ENCODE measurements around the gene INTS2. TPM values are rescaled to one million over a fixed set of nuclear protein-coding genes. Genes with fewer than 3 reads are reported as not detected.

Gene INTS2
- polyA plus RNA-seq, 1 donor from 2014 or later, result 23.7 TPM

DNA sequence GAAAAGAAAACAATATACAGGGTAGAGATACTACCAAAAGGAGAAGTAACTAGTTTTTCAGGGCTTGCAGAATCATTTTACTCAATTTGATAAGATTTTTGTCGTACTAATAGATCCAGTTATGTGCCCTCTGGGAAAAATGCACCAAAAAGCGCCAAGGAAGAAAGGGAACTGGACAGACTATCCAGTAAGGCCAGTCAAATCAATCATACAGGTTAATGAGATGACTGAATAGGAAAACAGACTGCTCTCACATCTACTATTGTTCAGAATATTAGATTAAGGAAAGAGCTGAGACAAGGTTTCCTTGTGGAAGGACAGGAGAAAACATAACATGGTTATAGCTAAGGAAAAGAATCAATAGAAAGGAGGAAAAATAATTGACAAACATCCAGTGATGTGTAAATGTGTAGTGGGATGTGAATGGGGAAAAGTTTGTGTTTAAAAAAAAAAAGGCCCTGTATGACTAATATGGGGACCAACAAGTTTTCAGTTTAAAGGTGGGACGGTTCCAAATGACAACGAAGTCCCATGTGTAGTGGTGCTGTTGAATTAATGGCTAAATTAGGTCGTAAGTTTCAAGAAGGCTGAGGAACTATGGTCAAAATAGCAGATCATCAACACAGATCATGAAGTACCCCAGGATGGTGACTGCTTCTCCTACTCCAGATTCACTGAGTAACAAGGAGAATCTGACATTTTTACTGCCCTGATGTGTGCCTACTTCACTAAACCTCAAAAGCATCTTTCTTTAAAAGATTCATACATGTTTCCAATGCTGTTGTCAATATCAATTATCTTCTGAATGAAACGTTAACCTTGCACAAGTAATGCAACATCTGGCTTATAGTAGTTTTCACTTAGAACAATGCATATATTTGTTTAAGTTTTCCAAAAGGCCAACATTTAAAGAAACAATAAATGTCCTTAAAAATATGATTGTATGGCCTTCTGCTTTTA is 105.2 kb downstream of the INTS2 start:
- H3K4me2 ChIP-seq (ENCODE audit: low read length), result no peak overlapping the region
- no peak for TF ChIP-seq RAD21 (conservative IDR thresholded peaks at IDR 0.05)
- no peak for TF ChIP-seq POLR2AphosphoS5 (IDR thresholded peaks at IDR 0.05)
- TF ChIP-seq MXI1 (conservative IDR thresholded peaks at IDR 0.05; ENCODE audit: poor library complexity, severe bottlenecking), result no peak
- no peak for TF ChIP-seq TAF1 (IDR thresholded peaks at IDR 0.05; ENCODE audit: low read depth)
- TF ChIP-seq, protein P1, sequence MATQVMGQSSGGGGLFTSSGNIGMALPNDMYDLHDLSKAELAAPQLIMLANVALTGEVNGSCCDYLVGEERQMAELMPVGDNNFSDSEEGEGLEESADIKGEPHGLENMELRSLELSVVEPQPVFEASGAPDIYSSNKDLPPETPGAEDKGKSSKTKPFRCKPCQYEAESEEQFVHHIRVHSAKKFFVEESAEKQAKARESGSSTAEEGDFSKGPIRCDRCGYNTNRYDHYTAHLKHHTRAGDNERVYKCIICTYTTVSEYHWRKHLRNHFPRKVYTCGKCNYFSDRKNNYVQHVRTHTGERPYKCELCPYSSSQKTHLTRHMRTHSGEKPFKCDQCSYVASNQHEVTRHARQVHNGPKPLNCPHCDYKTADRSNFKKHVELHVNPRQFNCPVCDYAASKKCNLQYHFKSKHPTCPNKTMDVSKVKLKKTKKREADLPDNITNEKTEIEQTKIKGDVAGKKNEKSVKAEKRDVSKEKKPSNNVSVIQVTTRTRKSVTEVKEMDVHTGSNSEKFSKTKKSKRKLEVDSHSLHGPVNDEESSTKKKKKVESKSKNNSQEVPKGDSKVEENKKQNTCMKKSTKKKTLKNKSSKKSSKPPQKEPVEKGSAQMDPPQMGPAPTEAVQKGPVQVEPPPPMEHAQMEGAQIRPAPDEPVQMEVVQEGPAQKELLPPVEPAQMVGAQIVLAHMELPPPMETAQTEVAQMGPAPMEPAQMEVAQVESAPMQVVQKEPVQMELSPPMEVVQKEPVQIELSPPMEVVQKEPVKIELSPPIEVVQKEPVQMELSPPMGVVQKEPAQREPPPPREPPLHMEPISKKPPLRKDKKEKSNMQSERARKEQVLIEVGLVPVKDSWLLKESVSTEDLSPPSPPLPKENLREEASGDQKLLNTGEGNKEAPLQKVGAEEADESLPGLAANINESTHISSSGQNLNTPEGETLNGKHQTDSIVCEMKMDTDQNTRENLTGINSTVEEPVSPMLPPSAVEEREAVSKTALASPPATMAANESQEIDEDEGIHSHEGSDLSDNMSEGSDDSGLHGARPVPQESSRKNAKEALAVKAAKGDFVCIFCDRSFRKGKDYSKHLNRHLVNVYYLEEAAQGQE (IDR thresholded peaks at IDR 0.05; ENCODE audit: borderline replicate concordance), result no peak
- TF ChIP-seq SMC3 (conservative IDR thresholded peaks at IDR 0.05; ENCODE audit: poor library complexity), result no peak
- TF ChIP-seq EZH2 (IDR thresholded peaks at IDR 0.05; ENCODE audit: borderline replicate concordance, insufficient read depth, low read length, poor library complexity, severe bottlenecking), result no peak
- no peak for TF ChIP-seq EP300 (conservative IDR thresholded peaks at IDR 0.05; ENCODE audit: poor library complexity, severe bottlenecking)
- TF ChIP-seq, protein P2, sequence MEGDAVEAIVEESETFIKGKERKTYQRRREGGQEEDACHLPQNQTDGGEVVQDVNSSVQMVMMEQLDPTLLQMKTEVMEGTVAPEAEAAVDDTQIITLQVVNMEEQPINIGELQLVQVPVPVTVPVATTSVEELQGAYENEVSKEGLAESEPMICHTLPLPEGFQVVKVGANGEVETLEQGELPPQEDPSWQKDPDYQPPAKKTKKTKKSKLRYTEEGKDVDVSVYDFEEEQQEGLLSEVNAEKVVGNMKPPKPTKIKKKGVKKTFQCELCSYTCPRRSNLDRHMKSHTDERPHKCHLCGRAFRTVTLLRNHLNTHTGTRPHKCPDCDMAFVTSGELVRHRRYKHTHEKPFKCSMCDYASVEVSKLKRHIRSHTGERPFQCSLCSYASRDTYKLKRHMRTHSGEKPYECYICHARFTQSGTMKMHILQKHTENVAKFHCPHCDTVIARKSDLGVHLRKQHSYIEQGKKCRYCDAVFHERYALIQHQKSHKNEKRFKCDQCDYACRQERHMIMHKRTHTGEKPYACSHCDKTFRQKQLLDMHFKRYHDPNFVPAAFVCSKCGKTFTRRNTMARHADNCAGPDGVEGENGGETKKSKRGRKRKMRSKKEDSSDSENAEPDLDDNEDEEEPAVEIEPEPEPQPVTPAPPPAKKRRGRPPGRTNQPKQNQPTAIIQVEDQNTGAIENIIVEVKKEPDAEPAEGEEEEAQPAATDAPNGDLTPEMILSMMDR (IDR thresholded peaks at IDR 0.05; ENCODE audit: poor library complexity, severe bottlenecking), result no peak
- H2AFZ ChIP-seq (ENCODE audit: low read depth, low read length), result no peak overlapping the region
- H3K79me2 ChIP-seq (replicated peaks; ENCODE audit: insufficient read depth, low read length), result no peaks in the 10 kb centered on the region
- no peaks in the 10 kb centered on the region for H3K36me3 ChIP-seq (ENCODE audit: insufficient read depth, low read length)
- H3K9me3 ChIP-seq (ENCODE audit: low read length), result no peaks in the 10 kb centered on the region
- H3F3A ChIP-seq (ENCODE audit: insufficient read depth, low read length, poor library complexity, severe bottlenecking), result no peaks in the 10 kb centered on the region
- H3K4me3 ChIP-seq (ENCODE audit: low read length), result no peak overlapping the region
- H3K9me2 ChIP-seq (ENCODE audit: insufficient read depth, low read length), result no peaks in the 10 kb centered on the region
- no peak overlapping the region for H3K27ac ChIP-seq (ENCODE audit: low read length)
- no peaks in the 10 kb centered on the region for H4K20me1 ChIP-seq (ENCODE audit: insufficient read depth)
- H3K27me3 ChIP-seq (ENCODE audit: insufficient read depth, low read depth, low read length), result no peaks in the 10 kb centered on the region
- no peak overlapping the region for H3K9ac ChIP-seq (ENCODE audit: low read length)

DNA sequence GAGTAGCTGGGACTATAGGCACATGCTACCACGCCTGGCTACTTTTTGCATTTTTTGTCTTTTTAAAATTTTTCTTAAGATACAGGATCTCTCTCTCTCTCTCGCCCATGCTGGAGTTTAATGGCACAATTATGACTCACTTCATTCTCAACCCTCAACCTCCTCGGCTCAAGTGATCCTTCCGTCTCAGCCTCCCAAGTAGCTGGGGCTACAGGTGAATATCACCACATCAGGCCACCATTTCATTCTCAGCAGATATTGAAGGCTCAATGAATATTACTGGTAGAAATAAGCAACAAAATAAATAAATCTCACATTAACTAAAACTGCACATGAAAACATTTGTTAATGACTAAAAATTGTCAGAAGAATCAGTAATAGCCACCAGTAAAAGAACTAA is 106.1 kb downstream of the INTS2 start:
- Histone ChIP-seq H3K79me2 (replicated peaks; ENCODE audit: insufficient read depth, low read length) (no peaks in the 10 kb centered on the region), H3K27me3 (ENCODE audit: insufficient read depth, low read depth, low read length) (no peaks in the 10 kb centered on the region), H3K4me3 (ENCODE audit: low read length) (no peak overlapping the region), H3K36me3 (ENCODE audit: insufficient read depth, low read length) (no peaks in the 10 kb centered on the region), H2AFZ (ENCODE audit: low read depth, low read length) (no peak overlapping the region), H3K4me2 (ENCODE audit: low read length) (no peak overlapping the region), H4K20me1 (ENCODE audit: insufficient read depth) (no peaks in the 10 kb centered on the region), H3F3A (ENCODE audit: insufficient read depth, low read length, poor library complexity, severe bottlenecking) (no peaks in the 10 kb centered on the region), H3K9me2 (ENCODE audit: insufficient read depth, low read length) (no peaks in the 10 kb centered on the region), H3K9ac (ENCODE audit: low read length) (no peak overlapping the region), H3K27ac (ENCODE audit: low read length) (no peak overlapping the region), H3K9me3 (ENCODE audit: low read length) (no peaks in the 10 kb centered on the region)
- TF ChIP-seq SMC3 (conservative IDR thresholded peaks at IDR 0.05; ENCODE audit: poor library complexity) (no peak), TAF1 (IDR thresholded peaks at IDR 0.05; ENCODE audit: low read depth) (no peak), MXI1 (conservative IDR thresholded peaks at IDR 0.05; ENCODE audit: poor library complexity, severe bottlenecking) (no peak), POLR2AphosphoS5 (IDR thresholded peaks at IDR 0.05) (no peak), EZH2 (IDR thresholded peaks at IDR 0.05; ENCODE audit: borderline replicate concordance, insufficient read depth, low read length, poor library complexity, severe bottlenecking) (no peak), EP300 (conservative IDR thresholded peaks at IDR 0.05; ENCODE audit: poor library complexity, severe bottlenecking) (no peak), RAD21 (conservative IDR thresholded peaks at IDR 0.05) (no peak)
- TF ChIP-seq, protein P2 (IDR thresholded peaks at IDR 0.05; ENCODE audit: poor library complexity, severe bottlenecking), result no peak
- TF ChIP-seq, protein P1 (IDR thresholded peaks at IDR 0.05; ENCODE audit: borderline replicate concordance), result no peak
